RWPE1 (cell line): ENCODE data around the gene NEUROD4.

Experiments
- CTCF ChIA-PET: fragments of 350-600 bp; sonication (Branson Sonifier 250); formaldehyde crosslinking; extraction: SDS; loops from one replicate; lab custom pipeline; 2021; lab: Yijun Ruan, JAX
- POLR2A ChIA-PET: fragments of 400-600 bp; formaldehyde crosslinking; extraction: SDS; loops from one replicate; lab custom pipeline; 2020; ENCODE audit warnings: antibody characterized with exemption; ENCODE audit not compliant: low non-redundant PET; lab: Yijun Ruan, JAX
- DNase-seq: peaks from one replicate; pipeline ENCODE4 v3.0.0; 2012; ENCODE audit warnings: low spot score
- H3K27ac ChIP-seq: fragments of 450-650 bp; 2 replicates; pipeline ENCODE4 v1.5.1; 2017
- CTCF ChIP-seq: fragments of 450-650 bp; conservative IDR thresholded peaks from 2 replicates; pipeline ENCODE4 v1.5.1; 2017; ENCODE audit warnings: low read depth, mild to moderate bottlenecking

NEUROD4 gene

GRCh38 chr12:55065535-55065934, 45.8 kb downstream of the NEUROD4 start:
- no peak for DNase-seq
- TF ChIP-seq CTCF: no peak
- CTCF ChIA-PET: interaction anchor here (2.9 kb wide), 1 partner anchor 72 kb away, joined by 10 read pairs; no protein-coding TSS in a partner anchor
- POLR2A ChIA-PET: interaction anchor here (0.6 kb wide), 1 partner anchor 566 kb away, joined by 3 read pairs; no protein-coding TSS in a partner anchor
- H3K27ac ChIP-seq: no peak overlapping the region

- H3K27ac ChIP-seq: no peak overlapping the region
- no peak for TF ChIP-seq CTCF
- ChIA-PET CTCF (interaction anchor here (0.6 to 3.5 kb wide), 12 partner anchors 10 to 690 kb away, joined by 3 to 21 read pairs (median 4); no protein-coding TSS in a partner anchor), POLR2A (no interaction called here)
- DNase-seq: no peak
Measured at GRCh38 chr12:55067701-55068100, 47.9 kb downstream of the NEUROD4 start.

- ChIA-PET POLR2A (no interaction called here), CTCF (interaction anchor here (0.6 to 3.5 kb wide), 16 partner anchors 9 to 914 kb away, joined by 3 to 21 read pairs (median 4); no protein-coding TSS in a partner anchor)
- DNase-seq: peak; percentile 60
Measured at GRCh38 chr12:55068416-55069010, 48.7 kb downstream of the NEUROD4 start.

GRCh38 chr12:55072083-55072482, 52.3 kb downstream of the NEUROD4 start:
- no peak overlapping the region for H3K27ac ChIP-seq
- ChIA-PET POLR2A (no interaction called here), CTCF (interaction anchor here (0.6 to 2.7 kb wide), 5 partner anchors 75 to 370 kb away, joined by 3 to 39 read pairs (median 4); no protein-coding TSS in a partner anchor)
- TF ChIP-seq CTCF: no peak; the same call in 1 of the 2 replicates
- DNase-seq: peak; percentile 9

More at GRCh38 chr12:55068416-55069010, 48.7 kb downstream of the NEUROD4 start:
- peak; percentile 76 for TF ChIP-seq CTCF
- H3K27ac ChIP-seq: no peak overlapping the region

GRCh38 chr12:55073043-55074022, 53.6 kb downstream of the NEUROD4 start:
- TF ChIP-seq CTCF: peak; percentile 87
- POLR2A ChIA-PET: no interaction called here
- H3K27ac ChIP-seq: no peak overlapping the region
- peak; percentile 63 for DNase-seq
- CTCF ChIA-PET: interaction anchor here (0.7 to 2.7 kb wide), 4 partner anchors 80 to 477 kb away, joined by 3 to 39 read pairs (median 4); no protein-coding TSS in a partner anchor

- ChIA-PET CTCF (interaction anchor here (0.7 to 1.6 kb wide), 4 partner anchors 38 to 82 kb away, joined by 3 to 7 read pairs (median 4); no protein-coding TSS in a partner anchor), POLR2A (no interaction called here)
- no peak for DNase-seq
- H3K27ac ChIP-seq: no peak overlapping the region
- no peak for TF ChIP-seq CTCF
Measured at GRCh38 chr12:55074806-55075205, 55.0 kb downstream of the NEUROD4 start.
